Naive B cell (primary cell): ENCODE measurements around the gene MRPL37. TPM values are rescaled to one million over a fixed set of nuclear protein-coding genes. Genes with fewer than 3 reads are reported as not detected.
A peak's percentile ranks its signal among the peaks of the same experiment; 100 is the strongest.
"Not testable (repeated sequence)": the region's sequence is repeated elsewhere in the genome, so short reads cannot be mapped to it uniquely, and the experiment has no call there.

Experiments
- ATAC-seq, 2 donors: fragments of 150-1000 bp; cut with Tn5 transposase; 2 replicates each; pipeline ENCODE4 v1.10.0; 2021; ENCODE audit warnings: low read depth in 2 of 2, mild to moderate bottlenecking in 2 of 2, moderate library complexity in 2 of 2
- DNase-seq: peaks from one replicate; pipeline ENCODE4 v3.0.0; 2022
- H3K27ac Mint-ChIP-seq, 6 donors: one replicate each; pipeline ENCODE4 v1.8.0; 2020 to 2022; ENCODE audit warnings: mild to moderate bottlenecking in 6 of 6, mixed read lengths in 6 of 6, moderate library complexity in 5 of 6, inconsistent platforms in 2 of 6
- H3K27me3 Mint-ChIP-seq, 3 donors: one replicate each; pipeline ENCODE4 v1.8.0; 2021 to 2022; ENCODE audit warnings: mixed read lengths in 3 of 3, mild to moderate bottlenecking in 1 of 3
- H3K36me3 Mint-ChIP-seq, 2 donors: one replicate each; pipeline ENCODE4 v1.8.0; 2020 to 2022; ENCODE audit warnings: mixed read lengths in 2 of 2, inconsistent platforms in 1 of 2, mild to moderate bottlenecking in 1 of 2
- H3K4me1 Mint-ChIP-seq, 3 donors: one replicate each; pipeline ENCODE4 v1.8.0; 2020 to 2022; ENCODE audit warnings: mixed read lengths in 3 of 3, inconsistent platforms in 1 of 3, mild to moderate bottlenecking in 1 of 3, moderate library complexity in 1 of 3
- H3K4me3 Mint-ChIP-seq, 8 donors: one replicate each; pipeline ENCODE4 v1.8.0; 2020 to 2022; ENCODE audit warnings: mild to moderate bottlenecking in 8 of 8, mixed read lengths in 8 of 8, moderate library complexity in 8 of 8, inconsistent platforms in 2 of 8
- H3K9me3 Mint-ChIP-seq, 7 donors: one replicate each; pipeline ENCODE4 v1.8.0; 2020 to 2022; ENCODE audit warnings: mixed read lengths in 7 of 7, mild to moderate bottlenecking in 5 of 7, inconsistent platforms in 2 of 7, moderate library complexity in 1 of 7
- polyA plus RNA-seq, 6 donors: library from polyadenylated mRNA; unstranded; fragments of 300-500 nt; fragmentation: Illumina TruSeq; gene quantifications; one replicate each; pipeline ENCODE4 v1.2.3, GENCODE V29; 2021; ENCODE audit warnings: low read depth in 6 of 6

Gene MRPL37
- polyA plus RNA-seq, 6 donors from 2014 or later: 49.1 to 102 (median 58.8) TPM

DNA sequence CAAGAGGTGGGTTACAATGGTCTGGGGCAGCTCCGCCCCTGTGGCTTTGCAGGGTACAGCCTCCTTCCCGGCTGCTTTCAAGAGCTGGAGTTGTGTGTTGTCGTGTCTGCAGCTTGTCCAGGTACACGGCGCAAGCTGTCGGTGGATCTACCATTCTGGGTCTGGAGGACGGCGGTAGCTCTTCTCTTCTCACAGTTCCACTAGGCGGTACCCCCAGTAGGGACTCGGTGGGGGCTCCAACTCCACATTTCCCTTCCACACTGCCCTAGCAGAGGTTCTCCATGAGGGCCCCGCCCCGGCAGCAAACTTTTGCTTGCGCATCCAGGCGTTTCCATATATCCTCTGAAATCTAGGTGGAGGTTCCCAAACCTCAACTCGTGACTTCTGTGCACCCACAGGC lies 34.8 kb upstream of the MRPL37 start:
- no peak for ATAC-seq
- Mint-ChIP-seq H3K4me3 (no peak overlapping the region), H3K4me1 (no peaks in the 10 kb centered on the region), H3K36me3 (no peaks in the 10 kb centered on the region), H3K27ac (no peak overlapping the region), H3K9me3 (no peaks in the 10 kb centered on the region), H3K27me3 (no peaks in the 10 kb centered on the region)
- DNase-seq: no peak

DNA sequence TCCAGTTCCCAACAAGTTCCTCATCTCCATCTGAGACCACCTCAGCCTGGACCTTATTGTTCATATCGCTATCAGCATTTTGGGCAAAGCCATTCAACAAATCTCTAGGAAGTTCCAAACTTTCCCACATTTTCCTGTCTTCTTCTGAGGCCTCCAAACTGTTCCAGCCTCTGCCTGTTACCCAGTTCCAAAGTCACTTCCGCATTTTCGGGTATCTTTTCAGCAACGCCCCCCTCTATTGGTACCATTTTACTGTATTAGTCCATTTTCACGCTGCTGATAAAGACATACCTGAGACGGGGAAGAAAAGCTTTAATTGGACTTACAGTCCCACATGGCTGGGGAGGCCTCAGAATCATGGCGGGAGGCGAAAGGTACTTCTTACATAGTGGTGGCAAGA lies 33.6 kb upstream of the MRPL37 start:
- not testable (repeated sequence) for H3K9me3 Mint-ChIP-seq, H3K27ac Mint-ChIP-seq, H3K27me3 Mint-ChIP-seq, ATAC-seq, H3K4me1 Mint-ChIP-seq, H3K36me3 Mint-ChIP-seq, H3K4me3 Mint-ChIP-seq, DNase-seq

DNA sequence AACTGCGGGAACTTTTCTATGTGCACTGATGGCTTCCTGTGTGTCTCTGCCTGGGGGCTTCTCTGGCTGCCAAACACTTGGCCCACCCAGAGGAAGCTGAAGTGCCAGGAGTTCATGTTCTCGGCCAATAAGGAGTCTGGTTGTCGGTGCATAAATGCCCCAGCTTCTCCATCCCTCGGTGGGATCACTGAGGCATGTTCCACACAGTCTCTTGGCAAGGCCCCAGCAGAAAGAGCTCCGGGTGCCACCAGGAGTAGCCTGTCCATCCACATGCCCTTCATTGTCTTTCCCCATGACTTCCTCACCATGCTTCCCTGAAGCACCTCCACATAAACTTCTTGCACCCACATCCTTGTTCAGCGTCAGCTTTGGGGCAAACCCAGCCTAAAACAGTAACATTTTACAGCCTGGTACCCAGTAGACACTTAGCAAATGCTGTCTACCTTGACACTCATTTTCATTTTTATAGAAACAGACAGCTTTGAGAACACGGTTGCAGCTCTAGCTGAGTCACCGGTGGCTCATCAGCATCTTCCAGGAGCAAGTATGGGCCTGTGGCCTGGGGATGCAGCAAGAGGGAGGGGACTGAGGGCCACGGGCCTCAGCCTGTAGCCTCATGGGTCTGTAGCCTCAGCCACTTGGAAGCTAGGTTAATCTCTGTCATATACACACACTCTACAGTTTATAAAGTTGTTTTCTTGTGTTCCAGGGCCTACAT lies 32.4 kb upstream of the MRPL37 start:
- Mint-ChIP-seq H3K9me3 (no peaks in the 10 kb centered on the region), H3K4me3 (no peak overlapping the region), H3K27ac (no peak overlapping the region), H3K4me1 (no peaks in the 10 kb centered on the region), H3K36me3 (no peaks in the 10 kb centered on the region), H3K27me3 (no peaks in the 10 kb centered on the region)
- DNase-seq: no peak
- no peak for ATAC-seq

DNA sequence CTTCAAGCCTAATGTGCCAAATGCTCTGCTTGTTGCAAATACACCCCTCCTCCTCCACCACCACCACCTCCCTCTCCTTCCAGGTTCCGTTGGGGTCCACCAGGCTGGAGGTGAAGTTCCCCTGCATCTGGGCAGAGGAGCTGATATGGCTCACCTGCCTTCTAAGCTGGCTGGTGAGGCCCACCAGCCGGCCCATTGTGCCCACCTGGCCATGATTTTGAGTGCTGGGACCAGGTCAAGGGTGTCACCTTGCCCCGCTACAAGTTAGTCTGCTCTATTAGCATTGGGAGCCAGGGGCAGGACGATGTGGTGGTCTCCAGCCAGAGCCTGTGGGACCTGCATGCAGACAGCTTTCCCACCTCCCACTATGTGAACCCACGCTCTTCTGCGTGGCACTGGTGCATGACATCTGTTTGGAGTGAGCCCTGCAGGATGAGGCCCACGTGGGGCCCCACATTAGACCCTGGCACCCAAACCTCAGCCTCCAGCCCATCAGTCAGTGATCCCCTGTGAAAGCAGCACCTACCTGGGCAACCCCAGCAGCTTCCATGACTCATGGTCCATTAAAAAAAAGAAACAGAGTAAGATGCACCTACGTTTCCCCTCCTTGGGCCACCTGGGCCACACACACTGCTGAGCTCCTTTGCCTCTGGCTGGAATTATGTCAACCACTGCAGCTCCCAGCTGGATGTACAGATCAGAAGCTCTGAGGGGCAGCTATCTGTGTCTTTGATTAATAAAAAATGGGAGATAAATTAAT lies 31.6 kb upstream of the MRPL37 start:
- ATAC-seq: no peak
- H3K27ac Mint-ChIP-seq: peak overlapping the region in 1 of 6 donors; percentile 32
- no peaks in the 10 kb centered on the region for H3K27me3 Mint-ChIP-seq
- H3K9me3 Mint-ChIP-seq: no peaks in the 10 kb centered on the region
- H3K36me3 Mint-ChIP-seq: no peaks in the 10 kb centered on the region
- no peak overlapping the region for H3K4me3 Mint-ChIP-seq
- H3K4me1 Mint-ChIP-seq: no peaks in the 10 kb centered on the region
- DNase-seq: no peak

DNA sequence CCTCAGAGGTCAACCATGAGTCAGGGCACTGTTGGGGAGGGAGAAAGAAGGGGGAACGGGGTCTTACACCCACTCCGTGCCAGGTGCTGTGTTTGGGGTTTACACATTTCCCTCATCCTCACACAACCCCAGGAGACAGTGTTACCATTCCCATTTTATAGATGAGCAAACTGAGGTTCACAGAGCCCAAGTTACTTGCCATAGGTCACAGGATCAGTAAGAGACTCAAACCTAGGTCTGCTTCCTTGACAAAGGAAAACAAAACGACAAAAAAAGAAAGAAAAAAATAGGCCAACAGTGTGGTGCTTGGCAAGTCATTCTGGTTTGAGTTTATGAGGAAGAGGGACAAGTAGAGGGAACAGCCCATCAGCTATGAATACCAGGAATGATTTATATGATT lies 30.9 kb upstream of the MRPL37 start:
- H3K9me3 Mint-ChIP-seq: no peaks in the 10 kb centered on the region
- no peak for ATAC-seq
- H3K4me1 Mint-ChIP-seq: no peaks in the 10 kb centered on the region
- no peak for DNase-seq
- no peak overlapping the region for H3K4me3 Mint-ChIP-seq
- H3K27ac Mint-ChIP-seq: peak overlapping the region in 1 of 6 donors; percentile 70
- no peaks in the 10 kb centered on the region for H3K36me3 Mint-ChIP-seq
- H3K27me3 Mint-ChIP-seq: no peaks in the 10 kb centered on the region

DNA sequence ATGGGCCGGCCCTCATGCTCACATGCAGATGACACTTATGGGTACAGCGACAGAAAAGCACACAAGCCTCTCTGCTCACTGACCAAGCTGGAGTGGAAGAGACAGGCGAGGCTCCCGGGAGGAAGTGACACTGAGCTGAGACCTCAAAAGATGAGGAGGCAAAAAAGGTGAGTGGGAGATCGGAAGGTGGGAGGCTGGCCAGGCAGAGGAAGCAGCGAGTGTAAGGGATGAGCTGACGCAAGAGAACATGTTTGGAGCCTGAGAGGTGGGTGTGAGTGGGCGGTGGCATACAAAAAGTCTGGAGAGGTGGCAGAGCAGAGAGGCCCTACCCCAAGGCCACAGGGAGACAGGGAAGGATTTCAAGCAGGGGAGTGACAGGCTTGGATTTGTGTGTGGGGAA lies 29.0 kb upstream of the MRPL37 start:
- ATAC-seq (no peak), DNase-seq (no peak)
- Mint-ChIP-seq H3K4me3 (no peak overlapping the region), H3K9me3 (no peaks in the 10 kb centered on the region), H3K36me3 (no peaks in the 10 kb centered on the region), H3K27me3 (no peaks in the 10 kb centered on the region), H3K27ac (peak overlapping the region in 1 of 6 donors; percentile 61), H3K4me1 (no peaks in the 10 kb centered on the region)

DNA sequence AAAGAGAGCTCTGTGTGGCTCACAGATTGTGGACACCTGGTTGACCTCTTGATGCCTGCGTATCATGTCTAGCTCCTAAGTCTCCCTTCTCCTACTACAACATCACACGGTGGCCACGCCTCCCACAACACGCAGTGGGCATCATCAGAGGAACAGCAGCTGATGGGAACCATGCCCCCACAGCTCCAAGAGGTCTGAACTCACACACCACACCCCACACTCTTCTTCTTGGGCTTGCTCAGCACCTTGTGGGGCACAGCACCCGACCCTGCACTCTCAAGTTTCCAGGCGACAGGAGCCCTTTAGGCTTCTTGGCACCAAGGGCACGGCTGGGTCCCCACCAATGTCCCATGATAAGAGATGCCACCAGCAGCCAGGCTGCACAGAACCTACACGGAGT lies 28.4 kb upstream of the MRPL37 start:
- no peaks in the 10 kb centered on the region for H3K9me3 Mint-ChIP-seq

DNA sequence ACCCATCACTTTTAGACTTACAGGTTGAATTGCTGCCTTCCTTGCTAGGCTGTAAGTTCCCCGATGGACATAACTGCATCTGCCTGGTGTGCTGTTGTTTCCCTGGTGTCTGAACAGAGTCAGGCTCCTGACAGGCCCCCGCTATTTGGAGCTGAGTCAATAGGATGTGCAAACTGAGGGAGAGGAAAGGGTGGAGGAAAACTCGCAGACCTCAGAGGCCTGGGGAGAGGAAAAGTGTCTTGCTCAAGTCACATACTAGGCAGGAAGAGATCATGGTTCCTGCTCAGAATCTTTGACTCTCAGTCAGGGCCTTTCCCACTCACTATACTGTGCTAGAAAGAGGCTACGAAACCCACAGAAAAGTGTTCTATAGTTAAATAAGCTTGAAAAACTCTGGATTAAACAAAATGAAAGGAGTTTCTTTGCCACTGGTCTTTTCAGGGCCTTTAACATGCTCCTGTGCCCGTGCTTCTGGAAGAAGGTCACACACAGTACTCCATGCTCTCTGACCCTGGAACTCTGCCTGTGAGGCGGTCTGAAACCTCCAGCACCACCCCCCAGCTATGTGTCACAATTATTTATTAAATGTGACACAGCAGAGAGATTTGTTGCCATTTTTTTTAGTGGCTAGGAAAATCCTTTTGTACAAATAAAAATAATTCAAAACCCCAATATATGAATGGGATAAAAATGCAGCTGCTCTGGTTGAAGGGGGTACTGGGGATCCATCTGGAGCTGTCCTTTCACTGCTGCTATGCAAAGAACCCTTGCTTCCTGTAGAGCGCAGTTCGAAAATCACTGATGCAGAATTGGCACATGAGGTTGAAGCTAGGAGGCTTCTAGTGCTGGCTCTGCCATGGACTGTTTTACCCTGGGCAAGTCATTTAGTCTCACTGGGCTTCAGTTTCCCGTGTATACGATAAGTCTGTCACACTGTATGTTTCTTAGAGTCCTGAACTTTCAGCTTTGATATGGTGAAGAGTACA lies 27.1 kb upstream of the MRPL37 start:
- no peaks in the 10 kb centered on the region for H3K27me3 Mint-ChIP-seq
- no peaks in the 10 kb centered on the region for H3K9me3 Mint-ChIP-seq
- H3K27ac Mint-ChIP-seq: no peak overlapping the region
- no peaks in the 10 kb centered on the region for H3K36me3 Mint-ChIP-seq
- no peaks in the 10 kb centered on the region for H3K4me1 Mint-ChIP-seq
- DNase-seq: no peak
- no peak for ATAC-seq
- H3K4me3 Mint-ChIP-seq: no peak overlapping the region

More for the DNA sequence above, 28.4 kb upstream of the MRPL37 start:
- peak overlapping the region in 1 of 6 donors; percentile 49 for H3K27ac Mint-ChIP-seq
- H3K36me3 Mint-ChIP-seq: no peaks in the 10 kb centered on the region
- H3K4me1 Mint-ChIP-seq: no peaks in the 10 kb centered on the region
- ATAC-seq: no peak
- no peaks in the 10 kb centered on the region for H3K27me3 Mint-ChIP-seq
- no peak overlapping the region for H3K4me3 Mint-ChIP-seq
- DNase-seq: no peak

DNA sequence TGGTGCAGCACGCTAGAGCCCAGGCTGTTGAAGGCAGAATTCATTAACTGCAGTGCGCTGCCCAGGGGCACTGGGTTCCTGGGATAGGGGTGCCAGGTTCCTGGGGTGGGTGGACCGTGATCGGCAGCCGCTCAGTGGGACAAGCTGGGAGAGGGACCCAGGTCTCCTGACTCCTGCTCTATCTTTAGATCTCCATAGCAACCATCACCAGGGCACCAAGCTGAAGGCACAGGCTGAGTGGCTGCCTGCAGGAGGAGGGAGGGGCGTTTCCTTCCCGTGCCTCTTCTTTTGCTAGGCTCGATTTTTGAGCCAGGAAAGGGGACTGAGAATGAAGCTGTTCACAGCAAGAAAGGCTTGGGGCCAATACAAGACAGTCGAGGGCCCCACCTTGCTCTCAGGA lies 26.3 kb upstream of the MRPL37 start:
- H3K27ac Mint-ChIP-seq: no peak overlapping the region
- ATAC-seq (no peak), DNase-seq (no peak)
- no peak overlapping the region for H3K4me3 Mint-ChIP-seq
- H3K9me3 Mint-ChIP-seq: no peaks in the 10 kb centered on the region
- no peaks in the 10 kb centered on the region for H3K27me3 Mint-ChIP-seq
- no peaks in the 10 kb centered on the region for H3K36me3 Mint-ChIP-seq
- H3K4me1 Mint-ChIP-seq: no peaks in the 10 kb centered on the region

DNA sequence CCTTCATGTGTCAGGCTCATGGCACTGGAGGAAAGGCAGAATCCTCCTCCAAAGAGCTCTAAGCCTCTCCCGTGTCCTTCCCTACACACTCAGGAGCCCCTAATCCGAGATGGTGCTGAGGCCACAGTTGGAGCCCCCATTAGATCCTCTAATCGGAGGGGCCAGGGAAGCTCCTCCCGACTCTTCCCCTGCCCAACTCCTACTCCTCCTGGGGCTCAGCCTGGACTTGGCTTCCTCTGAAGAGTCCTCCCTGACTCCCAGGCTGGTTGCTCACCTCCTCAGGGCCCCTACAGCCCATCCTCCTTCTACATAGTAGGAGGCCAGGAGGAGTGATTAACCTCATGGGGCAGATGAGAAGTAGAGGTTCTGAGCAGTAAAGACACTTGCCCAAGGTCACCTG lies 25.9 kb upstream of the MRPL37 start:
- ATAC-seq: no peak
- DNase-seq: no peak
- H3K36me3 Mint-ChIP-seq: no peaks in the 10 kb centered on the region
- no peaks in the 10 kb centered on the region for H3K9me3 Mint-ChIP-seq
- H3K4me1 Mint-ChIP-seq: no peaks in the 10 kb centered on the region
- H3K27me3 Mint-ChIP-seq: no peaks in the 10 kb centered on the region
- H3K4me3 Mint-ChIP-seq: no peak overlapping the region
- H3K27ac Mint-ChIP-seq: no peak overlapping the region

DNA sequence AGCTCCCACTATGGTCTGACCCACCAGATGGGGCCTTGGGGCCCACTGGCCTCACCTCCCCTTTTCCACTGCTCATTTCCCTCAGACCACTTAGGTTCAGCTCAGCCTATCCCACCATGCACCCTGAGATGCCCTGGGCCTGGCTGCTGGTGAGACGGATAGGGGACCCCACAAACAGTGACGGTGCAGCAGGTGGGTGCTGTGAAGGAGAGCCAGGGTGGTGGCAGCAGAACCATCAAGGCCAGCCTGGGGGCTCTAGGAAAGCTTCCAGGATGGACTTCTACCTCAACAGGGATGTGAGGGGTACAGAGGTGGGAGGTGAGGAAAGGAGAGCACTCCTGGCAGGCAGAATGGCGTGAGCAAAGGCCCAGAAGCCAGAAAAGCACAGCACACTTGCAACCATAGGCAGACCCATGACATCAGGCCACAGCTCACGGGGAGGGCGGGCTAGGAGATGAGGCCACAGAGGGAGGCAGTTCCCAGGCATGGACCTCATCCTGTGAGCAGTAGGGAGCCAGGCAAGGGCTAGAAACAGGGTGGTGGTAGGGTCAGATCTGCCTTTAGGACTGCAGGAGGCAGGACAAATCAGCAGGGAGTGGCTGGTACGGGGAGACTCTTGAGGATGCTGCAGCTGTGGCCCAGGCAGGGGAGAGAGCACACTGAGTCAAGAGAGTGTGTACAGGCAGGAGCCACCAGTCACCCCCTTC lies 23.2 kb upstream of the MRPL37 start:
- Mint-ChIP-seq H3K4me3 (no peak overlapping the region), H3K4me1 (no peaks in the 10 kb centered on the region), H3K27ac (peak overlapping the region in 1 of 6 donors; percentile 38), H3K9me3 (no peaks in the 10 kb centered on the region), H3K27me3 (no peaks in the 10 kb centered on the region), H3K36me3 (peaks cover 0 to 6% of the 10 kb centered on the region in 2 donors)
- DNase-seq (no peak), ATAC-seq (no peak)

DNA sequence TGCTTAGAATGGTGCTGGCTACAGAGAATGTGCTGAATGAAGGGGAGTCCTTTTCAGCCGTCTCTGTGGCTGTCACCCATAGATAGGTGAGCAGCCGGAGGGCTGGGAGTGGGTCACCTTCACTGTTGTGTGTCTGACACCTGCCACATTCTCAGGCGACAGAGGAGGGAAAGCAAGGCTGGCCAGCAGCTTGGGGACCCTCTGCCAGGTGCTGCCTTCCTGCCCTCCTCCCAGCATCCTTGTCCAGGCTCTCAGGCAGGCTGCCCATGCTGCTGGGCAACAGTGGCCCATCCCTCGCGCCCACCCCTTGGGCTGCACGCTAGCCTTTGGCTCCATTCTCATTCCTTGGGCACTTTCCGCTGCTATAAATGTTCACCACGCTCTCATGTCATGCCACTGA lies 22.2 kb upstream of the MRPL37 start:
- no peak for DNase-seq

More for the DNA sequence above, 22.2 kb upstream of the MRPL37 start:
- H3K9me3 Mint-ChIP-seq: no peaks in the 10 kb centered on the region
- no peaks in the 10 kb centered on the region for H3K4me1 Mint-ChIP-seq
- peaks cover 0 to 6% of the 10 kb centered on the region in 2 donors for H3K36me3 Mint-ChIP-seq
- H3K27ac Mint-ChIP-seq: no peak overlapping the region
- ATAC-seq: no peak
- no peaks in the 10 kb centered on the region for H3K27me3 Mint-ChIP-seq
- no peak overlapping the region for H3K4me3 Mint-ChIP-seq
